H1 (cell line): Measurements from ENCODE around the gene CELF2. TPM values are rescaled to one million over a fixed set of nuclear protein-coding genes. Genes with fewer than 3 reads are reported as not detected.

ENCODE experiments used
- EP300 ChIP-seq, 2 experiments: IDR thresholded peaks; 1 replicate in 1 of 2; 2 replicates in 1 of 2; pipeline ENCODE4 v1.6.1; 2011 to 2012; ENCODE audit warnings: low read depth in 2 of 2, low read length in 2 of 2, mild to moderate bottlenecking in 2 of 2, borderline replicate concordance in 1 of 2, inconsistent platforms in 1 of 2, moderate library complexity in 1 of 2
- MAX ChIP-seq: IDR thresholded peaks from 2 replicates; pipeline ENCODE4 v1.6.1; 2012; ENCODE audit warnings: inconsistent platforms
- SIRT6 ChIP-seq: IDR thresholded peaks from one replicate; pipeline ENCODE4 v1.7.1; 2012; ENCODE audit warnings: low read length, inconsistent platforms
- SUZ12 ChIP-seq: fragments of 200-600 bp; sonication (generic); IDR thresholded peaks from 2 replicates; pipeline ENCODE4 v1.6.1; 2012; ENCODE audit warnings: mild to moderate bottlenecking, inconsistent platforms, low read length, moderate library complexity, mixed read lengths
- polyA plus RNA-seq, 7 experiments: library from polyadenylated mRNA; depleted of rRNA in 3 of 7; stranded (reverse) in 5 of 7; unstranded in 2 of 7; fragments of >200 nt in 5 of 7; fragments of 200-250 nt in 2 of 7; gene quantifications; 1 replicate in 5 of 7; 2 replicates in 1 of 7; 4 replicates in 1 of 7; pipeline versions ENCODE4 v1.2.1 to v1.2.3, GENCODE V29; 2011 to 2013; ENCODE audit warnings: missing spikeins in 2 of 7, mixed read lengths in 2 of 7
- total RNA-seq: library from RNA; stranded (reverse); fragmentation: NEBNext Ultra II Directional; extraction: Animal tissue kit (Norgen Biotek cat#: 25700); gene quantifications from 2 replicates; pipeline ENCODE4 v1.2.1, GENCODE V29; 2021

Gene CELF2
- total and polyA plus RNA-seq, 2 of the 8 experiments (the other 6 are each of a cell fraction or from before 2014, with no cell fraction given), result 18.3 to 22.7 TPM

DNA sequence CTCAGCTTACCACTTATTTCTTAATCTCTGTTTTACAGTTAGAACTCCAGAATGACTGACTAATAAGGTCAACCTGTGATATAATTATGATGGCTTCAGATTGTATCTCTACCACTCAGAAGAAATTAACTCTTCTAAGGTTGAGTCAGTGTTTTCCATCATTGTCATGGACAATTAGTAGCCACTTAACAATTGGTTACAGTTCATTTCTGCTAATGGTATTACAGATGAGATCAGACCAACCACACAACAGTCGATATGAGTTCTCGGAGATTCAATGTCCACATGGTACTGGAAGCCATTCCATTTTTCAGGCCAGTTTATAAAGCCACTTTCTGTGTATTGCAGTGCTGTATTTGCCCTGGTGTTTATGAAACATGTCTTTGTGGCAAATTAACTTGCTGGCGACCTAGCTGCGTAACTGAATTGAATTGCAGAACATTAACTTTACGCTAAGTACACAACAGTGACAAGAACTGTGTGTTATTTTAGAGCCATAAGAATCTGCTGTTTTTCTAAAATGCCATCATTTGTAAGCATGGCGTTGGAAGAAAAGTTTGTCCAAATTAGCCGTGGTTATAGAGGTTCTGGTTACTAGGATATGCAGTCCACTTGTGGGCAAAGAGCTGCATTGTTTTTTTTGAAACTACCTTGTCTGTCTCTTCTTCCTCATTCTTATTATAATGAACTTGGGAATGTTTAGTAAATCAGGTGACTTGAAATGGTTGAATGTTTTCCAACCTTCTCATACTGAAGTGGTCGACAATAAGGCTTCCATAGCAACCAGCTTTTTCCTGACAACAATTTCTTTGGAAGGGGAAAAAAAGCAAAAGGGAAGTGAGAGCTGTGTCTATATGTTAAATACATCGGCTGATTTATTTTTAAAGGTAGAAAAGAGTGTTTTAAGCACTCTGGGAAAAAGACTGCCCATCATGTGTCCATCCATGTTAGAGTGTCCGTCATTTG is 76.4 kb downstream of the CELF2 start (continued):
- no peak for TF ChIP-seq SUZ12
- TF ChIP-seq EP300 (IDR thresholded peaks at IDR 0.05; ENCODE audit: borderline replicate concordance in 1 of 2, low read depth in 2 of 2, low read length in 2 of 2), result no peak
- no peak for TF ChIP-seq SIRT6
- TF ChIP-seq MAX, result no peak
